ENCODE results near the gene ARL14EPL. TPM values are rescaled to one million over a fixed set of nuclear protein-coding genes. Genes with fewer than 3 reads are reported as not detected.

Gene ARL14EPL
- total RNA-seq, 1 experiment from 2014 or later, result not detected

DNA sequence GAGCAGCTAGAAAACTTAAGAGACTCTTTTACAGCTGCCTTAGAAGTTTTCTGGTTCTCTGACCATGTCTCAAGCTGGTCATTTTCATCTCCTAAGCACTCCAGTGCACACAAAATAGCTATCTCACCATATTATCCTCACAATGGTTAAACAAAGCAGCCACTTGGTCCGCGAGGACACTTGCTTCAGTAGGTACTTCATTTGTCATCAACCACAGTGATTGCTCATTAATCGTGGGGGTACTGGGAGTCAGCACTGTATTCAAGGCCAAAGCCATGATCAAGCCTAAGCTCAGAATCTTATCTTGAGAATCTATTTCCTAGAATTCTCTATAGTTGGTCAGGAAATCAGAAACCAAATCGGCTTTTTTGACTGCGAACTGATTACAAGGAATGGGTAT lies 2.9 kb downstream of the ARL14EPL start:
- Histone ChIP-seq H3K4me3 (ENCODE audit: low read depth, low read length, poor library complexity, severe bottlenecking) (no peak overlapping the region), H3K27ac (ENCODE audit: low read depth, low read length, poor library complexity, severe bottlenecking) (no peak overlapping the region), H3K27me3 (replicated peaks; ENCODE audit: insufficient read depth, low read depth, low read length, poor library complexity) (no peaks in the 10 kb centered on the region), H3K9me3 (ENCODE audit: low read depth, low read length, poor library complexity, severe bottlenecking) (no peaks in the 10 kb centered on the region), H3K4me1 (ENCODE audit: insufficient read depth, low read length, poor library complexity, severe bottlenecking) (no peaks in the 10 kb centered on the region), H3K36me3 (ENCODE audit: insufficient read depth, low read length, poor library complexity, severe bottlenecking) (no peaks in the 10 kb centered on the region)
- POLR2A ChIA-PET (ENCODE audit: low non-redundant PET), result no interaction called here
- intact Hi-C loops (cut with micrococcal nuclease; ENCODE audit: unreplicated experiment), result no loop called here
- CTCF ChIA-PET, result no interaction called here
- no TSS peak for BruUV-seq (replicated peaks)
- TF ChIP-seq, protein P1, sequence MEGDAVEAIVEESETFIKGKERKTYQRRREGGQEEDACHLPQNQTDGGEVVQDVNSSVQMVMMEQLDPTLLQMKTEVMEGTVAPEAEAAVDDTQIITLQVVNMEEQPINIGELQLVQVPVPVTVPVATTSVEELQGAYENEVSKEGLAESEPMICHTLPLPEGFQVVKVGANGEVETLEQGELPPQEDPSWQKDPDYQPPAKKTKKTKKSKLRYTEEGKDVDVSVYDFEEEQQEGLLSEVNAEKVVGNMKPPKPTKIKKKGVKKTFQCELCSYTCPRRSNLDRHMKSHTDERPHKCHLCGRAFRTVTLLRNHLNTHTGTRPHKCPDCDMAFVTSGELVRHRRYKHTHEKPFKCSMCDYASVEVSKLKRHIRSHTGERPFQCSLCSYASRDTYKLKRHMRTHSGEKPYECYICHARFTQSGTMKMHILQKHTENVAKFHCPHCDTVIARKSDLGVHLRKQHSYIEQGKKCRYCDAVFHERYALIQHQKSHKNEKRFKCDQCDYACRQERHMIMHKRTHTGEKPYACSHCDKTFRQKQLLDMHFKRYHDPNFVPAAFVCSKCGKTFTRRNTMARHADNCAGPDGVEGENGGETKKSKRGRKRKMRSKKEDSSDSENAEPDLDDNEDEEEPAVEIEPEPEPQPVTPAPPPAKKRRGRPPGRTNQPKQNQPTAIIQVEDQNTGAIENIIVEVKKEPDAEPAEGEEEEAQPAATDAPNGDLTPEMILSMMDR (conservative IDR thresholded peaks at IDR 0.05; ENCODE audit: low read depth, low read length), result no peak
- no peak for TF ChIP-seq EZH2 (IDR thresholded peaks at IDR 0.05; ENCODE audit: borderline replicate concordance, low read depth, low read length, poor library complexity, severe bottlenecking)
- no peak for DNase-seq (ENCODE audit: low spot score)

DNA sequence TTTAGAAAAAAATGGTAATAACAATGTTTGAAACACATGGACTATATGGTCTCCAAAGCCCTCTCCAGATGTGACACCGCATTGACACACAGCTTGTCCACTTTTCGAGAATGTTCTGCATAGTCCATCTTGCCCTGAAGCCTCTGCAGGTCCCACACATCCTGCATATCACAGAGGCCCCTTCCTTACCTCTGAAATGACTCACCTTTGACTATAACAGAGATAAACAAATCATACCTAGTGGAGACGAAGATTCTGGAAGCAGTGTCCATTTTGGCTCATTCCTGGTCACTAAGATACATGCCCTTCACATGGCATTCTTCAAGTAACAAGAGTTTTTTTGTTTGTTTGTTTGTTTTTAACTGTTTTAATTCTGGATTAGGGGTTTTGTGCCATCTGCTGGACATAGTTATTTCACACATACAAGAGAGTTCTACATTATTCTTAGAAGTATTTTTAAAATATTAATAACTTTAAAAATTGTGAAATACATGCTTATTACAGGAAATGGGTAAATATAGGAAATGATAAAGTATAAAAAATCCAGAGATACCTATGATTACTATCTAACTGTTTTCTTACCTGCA lies 5.1 kb downstream of the ARL14EPL start:
- intact Hi-C loops (cut with micrococcal nuclease; ENCODE audit: unreplicated experiment), result no loop called here
- Histone ChIP-seq H3K4me1 (ENCODE audit: insufficient read depth, low read length, poor library complexity, severe bottlenecking) (no peaks in the 10 kb centered on the region), H3K4me3 (ENCODE audit: low read depth, low read length, poor library complexity, severe bottlenecking) (no peak overlapping the region), H3K27me3 (replicated peaks; ENCODE audit: insufficient read depth, low read depth, low read length, poor library complexity) (no peaks in the 10 kb centered on the region), H3K27ac (ENCODE audit: low read depth, low read length, poor library complexity, severe bottlenecking) (no peak overlapping the region), H3K9me3 (ENCODE audit: low read depth, low read length, poor library complexity, severe bottlenecking) (no peaks in the 10 kb centered on the region), H3K36me3 (ENCODE audit: insufficient read depth, low read length, poor library complexity, severe bottlenecking) (no peaks in the 10 kb centered on the region)
- no TSS peak for BruUV-seq (replicated peaks)
- CTCF ChIA-PET, result no interaction called here
- POLR2A ChIA-PET (ENCODE audit: low non-redundant PET), result no interaction called here
- DNase-seq (ENCODE audit: low spot score), result no peak
- TF ChIP-seq EZH2 (IDR thresholded peaks at IDR 0.05; ENCODE audit: borderline replicate concordance, low read depth, low read length, poor library complexity, severe bottlenecking), result no peak
- TF ChIP-seq, protein P1 (conservative IDR thresholded peaks at IDR 0.05; ENCODE audit: low read depth, low read length), result peak; percentile 36; the same call in 1 of the 2 replicates

DNA sequence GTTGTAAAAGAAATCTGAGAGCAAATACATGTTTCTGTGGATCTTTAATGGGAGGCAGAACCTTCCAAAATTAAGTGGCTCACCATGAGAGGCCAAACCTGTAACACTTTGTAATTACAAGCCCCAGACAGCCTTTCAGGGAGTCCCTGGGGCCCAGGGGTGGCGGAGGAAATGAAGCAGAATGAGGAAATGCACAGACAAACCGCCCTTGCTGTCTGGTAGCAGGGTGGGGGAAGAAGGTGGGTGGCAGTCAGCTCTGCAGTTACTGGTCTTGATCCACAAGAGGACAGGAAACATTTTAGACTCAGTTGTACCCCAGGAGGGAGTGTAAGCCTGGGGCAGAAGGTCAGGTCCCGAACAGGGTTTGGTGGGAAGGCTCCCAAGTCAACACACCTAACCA lies 6.5 kb downstream of the ARL14EPL start:
- Histone ChIP-seq H3K36me3 (ENCODE audit: insufficient read depth, low read length, poor library complexity, severe bottlenecking) (no peaks in the 10 kb centered on the region), H3K9me3 (ENCODE audit: low read depth, low read length, poor library complexity, severe bottlenecking) (no peaks in the 10 kb centered on the region), H3K4me1 (ENCODE audit: insufficient read depth, low read length, poor library complexity, severe bottlenecking) (no peaks in the 10 kb centered on the region), H3K4me3 (ENCODE audit: low read depth, low read length, poor library complexity, severe bottlenecking) (no peak overlapping the region), H3K27ac (ENCODE audit: low read depth, low read length, poor library complexity, severe bottlenecking) (no peak overlapping the region), H3K27me3 (replicated peaks; ENCODE audit: insufficient read depth, low read depth, low read length, poor library complexity) (no peaks in the 10 kb centered on the region)
- BruUV-seq (replicated peaks), result no TSS peak
- POLR2A ChIA-PET (ENCODE audit: low non-redundant PET), result no interaction called here
- no peak for DNase-seq (ENCODE audit: low spot score)
- intact Hi-C loops (cut with micrococcal nuclease; ENCODE audit: unreplicated experiment), result no loop called here
- CTCF ChIA-PET, result no interaction called here
- no peak for TF ChIP-seq EZH2 (IDR thresholded peaks at IDR 0.05; ENCODE audit: borderline replicate concordance, low read depth, low read length, poor library complexity, severe bottlenecking)
- TF ChIP-seq, protein P1 (conservative IDR thresholded peaks at IDR 0.05; ENCODE audit: low read depth, low read length), result no peak

Measured in A673 (cell line).